ENCODE results near the gene ATG10.

Gene ATG10

DNA sequence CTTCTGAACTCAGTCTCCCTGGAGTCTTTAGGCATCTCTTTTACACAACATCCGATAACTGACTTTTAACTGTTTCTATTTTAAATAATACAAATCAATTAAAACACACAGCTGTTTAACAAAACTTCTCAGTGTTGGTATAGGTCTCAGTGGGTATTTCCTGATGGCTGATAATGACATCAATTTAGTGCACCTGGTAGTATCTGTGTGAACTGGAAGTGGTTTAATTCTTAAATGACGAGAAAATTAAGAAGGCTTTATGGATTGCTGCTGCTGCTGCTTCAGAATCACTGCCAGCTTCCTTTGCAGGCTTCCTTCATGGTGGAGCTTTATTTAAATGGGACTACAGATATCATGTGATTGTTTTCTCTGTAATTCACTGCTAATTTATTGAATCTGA lies 214.0 kb downstream of the ATG10 start:
- Histone ChIP-seq H3K36me3 (ENCODE audit: insufficient read depth, low read length) (no peaks in the 10 kb centered on the region), H3K27me3 (ENCODE audit: insufficient read depth, low read length) (no peaks in the 10 kb centered on the region), H3K9me3 (ENCODE audit: low read length) (no peaks in the 10 kb centered on the region), H2AFZ (ENCODE audit: low read length) (no peak overlapping the region), H4K20me1 (ENCODE audit: insufficient read depth, low read length) (no peaks in the 10 kb centered on the region), H3K27ac (ENCODE audit: low read depth, low read length, poor library complexity, severe bottlenecking) (no peak overlapping the region), H3K9me2 (ENCODE audit: low read depth, low read length) (no peaks in the 10 kb centered on the region), H3K4me3 (ENCODE audit: low read depth, low read length, poor library complexity, severe bottlenecking) (no peak overlapping the region), H3K4me2 (ENCODE audit: low read length) (no peak overlapping the region), H3K79me2 (ENCODE audit: insufficient read depth, low read length) (no peaks in the 10 kb centered on the region), H3K9ac (ENCODE audit: low read length) (no peak overlapping the region), H3K4me1 (ENCODE audit: insufficient read depth, low read length, severe bottlenecking) (no peaks in the 10 kb centered on the region), H3F3A (ENCODE audit: insufficient read depth, low read length) (no peaks in the 10 kb centered on the region)
- TF ChIP-seq, protein P1, sequence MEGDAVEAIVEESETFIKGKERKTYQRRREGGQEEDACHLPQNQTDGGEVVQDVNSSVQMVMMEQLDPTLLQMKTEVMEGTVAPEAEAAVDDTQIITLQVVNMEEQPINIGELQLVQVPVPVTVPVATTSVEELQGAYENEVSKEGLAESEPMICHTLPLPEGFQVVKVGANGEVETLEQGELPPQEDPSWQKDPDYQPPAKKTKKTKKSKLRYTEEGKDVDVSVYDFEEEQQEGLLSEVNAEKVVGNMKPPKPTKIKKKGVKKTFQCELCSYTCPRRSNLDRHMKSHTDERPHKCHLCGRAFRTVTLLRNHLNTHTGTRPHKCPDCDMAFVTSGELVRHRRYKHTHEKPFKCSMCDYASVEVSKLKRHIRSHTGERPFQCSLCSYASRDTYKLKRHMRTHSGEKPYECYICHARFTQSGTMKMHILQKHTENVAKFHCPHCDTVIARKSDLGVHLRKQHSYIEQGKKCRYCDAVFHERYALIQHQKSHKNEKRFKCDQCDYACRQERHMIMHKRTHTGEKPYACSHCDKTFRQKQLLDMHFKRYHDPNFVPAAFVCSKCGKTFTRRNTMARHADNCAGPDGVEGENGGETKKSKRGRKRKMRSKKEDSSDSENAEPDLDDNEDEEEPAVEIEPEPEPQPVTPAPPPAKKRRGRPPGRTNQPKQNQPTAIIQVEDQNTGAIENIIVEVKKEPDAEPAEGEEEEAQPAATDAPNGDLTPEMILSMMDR (IDR thresholded peaks at IDR 0.05; ENCODE audit: low read length), result no peak
- no peak for TF ChIP-seq EZH2 (IDR thresholded peaks at IDR 0.05; ENCODE audit: borderline replicate concordance, low read length)

DNA sequence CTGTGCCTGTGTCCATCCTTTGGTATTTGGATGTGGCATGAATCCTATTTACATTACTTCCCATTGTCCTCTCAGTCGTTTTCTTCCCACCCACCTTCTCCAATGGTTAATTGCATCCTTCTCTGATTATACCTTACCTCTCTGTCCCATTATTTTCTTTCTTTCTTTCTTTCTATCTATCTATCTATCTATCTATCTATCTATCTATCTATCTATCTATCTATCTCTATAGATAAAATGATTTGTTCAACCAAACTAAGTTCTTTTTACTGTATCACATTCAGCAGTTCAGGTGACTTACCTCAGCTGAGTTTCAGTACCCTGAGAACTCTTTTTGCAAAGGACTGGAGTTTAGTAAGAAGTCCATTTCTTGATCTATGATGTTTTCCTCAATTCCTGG lies 225.7 kb downstream of the ATG10 start:
- no peak overlapping the region for H3K4me3 ChIP-seq (ENCODE audit: low read depth, low read length, poor library complexity, severe bottlenecking)
- H3K9me2 ChIP-seq (ENCODE audit: low read depth, low read length), result no peaks in the 10 kb centered on the region
- H3K27me3 ChIP-seq (ENCODE audit: insufficient read depth, low read length), result no peaks in the 10 kb centered on the region
- no peaks in the 10 kb centered on the region for H3K4me1 ChIP-seq (ENCODE audit: insufficient read depth, low read length, severe bottlenecking)
- no peak overlapping the region for H3K9ac ChIP-seq (ENCODE audit: low read length)
- no peaks in the 10 kb centered on the region for H3K9me3 ChIP-seq (ENCODE audit: low read length)
- no peak overlapping the region for H3K4me2 ChIP-seq (ENCODE audit: low read length)
- no peak overlapping the region for H2AFZ ChIP-seq (ENCODE audit: low read length)
- no peaks in the 10 kb centered on the region for H3K79me2 ChIP-seq (ENCODE audit: insufficient read depth, low read length)
- no peak overlapping the region for H3K27ac ChIP-seq (ENCODE audit: low read depth, low read length, poor library complexity, severe bottlenecking)
- no peaks in the 10 kb centered on the region for H3F3A ChIP-seq (ENCODE audit: insufficient read depth, low read length)
- TF ChIP-seq EZH2 (IDR thresholded peaks at IDR 0.05; ENCODE audit: borderline replicate concordance, low read length), result no peak
- TF ChIP-seq, protein P1 (IDR thresholded peaks at IDR 0.05; ENCODE audit: low read length), result no peak
- H4K20me1 ChIP-seq (ENCODE audit: insufficient read depth, low read length), result no peaks in the 10 kb centered on the region
- no peaks in the 10 kb centered on the region for H3K36me3 ChIP-seq (ENCODE audit: insufficient read depth, low read length)

DNA sequence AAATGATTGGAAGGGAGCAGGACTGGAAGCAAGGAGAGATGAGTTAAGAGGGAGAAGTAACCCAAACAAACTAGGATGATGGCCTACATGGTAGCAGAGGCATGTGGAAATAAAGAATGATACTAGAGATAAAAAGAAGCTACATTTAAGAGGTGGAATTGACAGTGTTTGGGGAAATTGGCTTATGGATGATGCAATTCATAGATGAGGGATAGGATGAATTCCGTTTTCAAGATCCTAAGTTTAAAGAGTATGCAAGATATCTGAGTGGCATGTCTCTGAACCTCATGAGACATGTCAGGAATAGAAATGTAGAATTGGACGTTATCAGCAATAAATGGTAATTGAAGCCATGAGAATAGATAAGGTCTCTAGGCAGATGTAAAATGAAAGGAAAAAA lies 232.7 kb downstream of the ATG10 start:
- no peaks in the 10 kb centered on the region for H3K36me3 ChIP-seq (ENCODE audit: insufficient read depth, low read length)
- H3F3A ChIP-seq (ENCODE audit: insufficient read depth, low read length), result no peaks in the 10 kb centered on the region
- no peaks in the 10 kb centered on the region for H3K27me3 ChIP-seq (ENCODE audit: insufficient read depth, low read length)
- no peaks in the 10 kb centered on the region for H3K9me3 ChIP-seq (ENCODE audit: low read length)
- no peak for TF ChIP-seq EZH2 (IDR thresholded peaks at IDR 0.05; ENCODE audit: borderline replicate concordance, low read length)
- TF ChIP-seq, protein P1 (IDR thresholded peaks at IDR 0.05; ENCODE audit: low read length), result no peak
- H3K27ac ChIP-seq (ENCODE audit: low read depth, low read length, poor library complexity, severe bottlenecking), result no peak overlapping the region
- no peaks in the 10 kb centered on the region for H4K20me1 ChIP-seq (ENCODE audit: insufficient read depth, low read length)
- H3K4me2 ChIP-seq (ENCODE audit: low read length), result no peak overlapping the region
- no peak overlapping the region for H3K9ac ChIP-seq (ENCODE audit: low read length)
- no peak overlapping the region for H2AFZ ChIP-seq (ENCODE audit: low read length)
- H3K4me3 ChIP-seq (ENCODE audit: low read depth, low read length, poor library complexity, severe bottlenecking), result no peak overlapping the region
- H3K9me2 ChIP-seq (ENCODE audit: low read depth, low read length), result no peaks in the 10 kb centered on the region
- H3K79me2 ChIP-seq (ENCODE audit: insufficient read depth, low read length), result no peaks in the 10 kb centered on the region
- no peaks in the 10 kb centered on the region for H3K4me1 ChIP-seq (ENCODE audit: insufficient read depth, low read length, severe bottlenecking)

All from OCI-LY1 (cell line).